Endometrium (tissue), 2 donors: Measurements from ENCODE around the gene HIPK2.
A peak's percentile ranks its signal among the peaks of the same experiment; 100 is the strongest.

Experiments
- FAIRE-seq: peaks from 2 replicates; lab custom pipeline; 2012; peaks lifted over from hg19 to GRCh38; lab: Jason Lieb, UNC
- donor health status: control.
- donor health status: control.

Gene HIPK2

GRCh38 chr7:139588632-139589031 lies 189.2 kb downstream of the HIPK2 start:
- FAIRE-seq = peak; percentile 31

- no peak for FAIRE-seq
These were observed 190.3 kb downstream of the HIPK2 start for GRCh38 chr7:139587535-139587934.

GRCh38 chr7:139586286-139586685 lies 191.5 kb downstream of the HIPK2 start:
- no peak for FAIRE-seq

- FAIRE-seq = no peak
These were observed 192.8 kb downstream of the HIPK2 start for GRCh38 chr7:139585042-139585441.

GRCh38 chr7:139583826-139584553 lies 193.8 kb downstream of the HIPK2 start:
- FAIRE-seq = no peak

- no peak for FAIRE-seq
These were observed 195.1 kb downstream of the HIPK2 start for GRCh38 chr7:139582671-139583155.

- no peak for FAIRE-seq
These were observed 195.6 kb downstream of the HIPK2 start for GRCh38 chr7:139582130-139582650.

- FAIRE-seq = no peak
These were observed 197.4 kb downstream of the HIPK2 start for GRCh38 chr7:139580435-139580834.

- no peak for FAIRE-seq
These were observed 201.4 kb downstream of the HIPK2 start for GRCh38 chr7:139576179-139576973.

- FAIRE-seq = no peak
These were observed 202.5 kb downstream of the HIPK2 start for GRCh38 chr7:139575338-139575680.

GRCh38 chr7:139574618-139575337 lies 203.0 kb downstream of the HIPK2 start:
- FAIRE-seq = no peak

- FAIRE-seq = no peak
These were observed 203.9 kb downstream of the HIPK2 start for GRCh38 chr7:139573871-139574270.

GRCh38 chr7:139572704-139573385 lies 205.0 kb downstream of the HIPK2 start:
- FAIRE-seq = no peak

GRCh38 chr7:139572071-139572470 lies 205.7 kb downstream of the HIPK2 start:
- FAIRE-seq = no peak

GRCh38 chr7:139571651-139572050 lies 206.1 kb downstream of the HIPK2 start:
- no peak for FAIRE-seq

GRCh38 chr7:139571190-139571589 lies 206.6 kb downstream of the HIPK2 start:
- FAIRE-seq = no peak

- no peak for FAIRE-seq
These were observed 207.2 kb downstream of the HIPK2 start for GRCh38 chr7:139570626-139571025.

GRCh38 chr7:139570119-139570518 lies 207.7 kb downstream of the HIPK2 start:
- no peak for FAIRE-seq

- FAIRE-seq = no peak
These were observed 208.8 kb downstream of the HIPK2 start for GRCh38 chr7:139568813-139569490.

GRCh38 chr7:139568346-139568675 lies 209.5 kb downstream of the HIPK2 start:
- no peak for FAIRE-seq

GRCh38 chr7:139567647-139568345 lies 210.0 kb downstream of the HIPK2 start:
- FAIRE-seq = no peak
